D341Med (cell line): ENCODE results near the gene TSC1.
"Not testable (repeated sequence)": the region's sequence is repeated elsewhere in the genome, so short reads cannot be mapped to it uniquely, and the experiment has no call there.

ENCODE experiments used
- DNase-seq: peaks from one replicate; pipeline ENCODE4 v3.0.0; 2012; ENCODE audit warnings: low spot score

Gene TSC1

GRCh38 chr9:132976571-132976970 is 32.2 kb upstream of the TSC1 start:
- no peak for DNase-seq

- no peak for DNase-seq
Observed at GRCh38 chr9:132975961-132976360, 31.5 kb upstream of the TSC1 start.

DNA sequence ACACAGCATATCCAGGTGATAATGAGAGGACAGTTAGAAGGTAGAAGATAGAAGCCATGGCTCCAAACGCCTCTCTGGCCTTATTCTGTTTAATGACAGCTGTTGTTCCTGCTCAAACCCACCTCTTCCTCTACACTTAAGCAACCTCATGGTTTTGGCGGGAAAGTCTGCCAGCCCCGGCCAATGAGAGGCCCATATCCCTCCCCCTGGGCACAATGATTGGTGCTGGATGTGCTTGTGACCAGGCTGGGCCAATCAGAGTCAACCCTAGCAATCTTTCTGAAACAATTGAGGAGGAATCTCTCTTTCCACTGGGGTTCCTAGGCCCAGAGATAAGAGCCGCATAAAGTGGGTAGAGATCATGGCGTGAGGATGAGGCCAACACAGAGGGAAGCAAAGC is 29.3 kb upstream of the TSC1 start:
- no peak for DNase-seq

- DNase-seq, result no peak
Observed at GRCh38 chr9:132973166-132973565, 28.8 kb upstream of the TSC1 start.

- DNase-seq, result no peak
Observed at GRCh38 chr9:132970324-132971062, 26.1 kb upstream of the TSC1 start.

- DNase-seq, result no peak
Observed at GRCh38 chr9:132969783-132970182, 25.4 kb upstream of the TSC1 start.

DNA sequence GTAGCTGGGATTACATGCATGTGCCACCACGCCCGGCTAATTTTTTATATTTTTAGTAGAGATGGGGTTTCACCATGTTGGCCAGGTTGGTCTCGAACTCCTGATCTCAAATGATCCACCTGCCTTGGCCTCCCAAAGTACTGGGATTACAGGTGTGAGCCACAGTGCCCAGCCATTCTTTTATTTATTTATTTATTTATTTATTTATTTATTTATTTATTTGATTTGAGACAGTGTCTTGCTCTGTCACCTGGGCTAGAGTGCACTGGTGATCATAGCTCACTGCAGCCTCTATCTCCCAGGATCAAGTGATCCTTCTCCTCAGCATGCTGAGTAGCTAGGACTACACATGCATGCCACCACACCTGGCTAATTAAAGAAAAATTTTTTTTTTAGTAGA is 23.5 kb upstream of the TSC1 start:
- DNase-seq, result not testable (repeated sequence)

- DNase-seq, result no peak
Observed at GRCh38 chr9:132965478-132965877, 21.1 kb upstream of the TSC1 start.

- DNase-seq, result no peak
Observed at GRCh38 chr9:132961002-132961401, 16.6 kb upstream of the TSC1 start.

GRCh38 chr9:132957805-132958204 is 13.4 kb upstream of the TSC1 start:
- DNase-seq, result no peak

DNA sequence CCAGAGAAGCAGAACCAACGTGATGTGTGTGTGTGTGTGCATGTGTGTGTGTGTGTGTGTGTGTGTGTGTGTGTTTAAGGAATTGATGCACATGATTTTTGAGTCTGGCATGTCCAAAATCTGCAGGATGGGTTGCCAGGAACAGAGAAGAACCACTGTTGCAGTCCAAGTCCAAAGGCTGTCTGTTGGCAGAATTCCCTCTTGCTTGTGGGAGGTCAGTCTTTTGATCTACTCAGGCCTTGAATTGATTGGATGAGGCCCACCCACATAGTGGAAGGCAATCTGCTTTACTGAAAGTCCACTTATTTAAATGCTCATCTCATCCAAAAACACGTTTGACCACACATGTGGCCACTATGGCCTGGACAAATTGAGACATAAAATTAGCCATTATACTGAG is 11.4 kb upstream of the TSC1 start:
- no peak for DNase-seq

DNA sequence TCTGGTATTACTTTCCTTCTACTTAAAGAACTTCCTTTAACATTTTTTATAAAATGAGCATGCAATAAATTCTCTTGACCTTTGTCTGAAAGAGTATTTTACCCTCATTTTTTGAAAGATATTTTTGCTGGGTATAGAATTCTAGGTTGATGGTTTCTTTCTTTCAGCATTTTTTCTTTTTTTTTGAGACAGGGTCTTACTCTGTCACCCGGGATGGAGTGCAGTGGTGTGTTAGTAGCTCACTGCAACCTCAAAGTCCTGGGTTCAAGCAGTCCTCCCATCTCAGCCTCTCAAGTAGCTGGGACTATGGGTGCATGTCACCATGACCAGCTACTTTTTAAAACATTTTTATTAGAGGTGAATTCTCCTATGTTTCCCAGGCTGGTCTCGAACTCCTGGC is 10.7 kb upstream of the TSC1 start:
- DNase-seq, result no peak

DNA sequence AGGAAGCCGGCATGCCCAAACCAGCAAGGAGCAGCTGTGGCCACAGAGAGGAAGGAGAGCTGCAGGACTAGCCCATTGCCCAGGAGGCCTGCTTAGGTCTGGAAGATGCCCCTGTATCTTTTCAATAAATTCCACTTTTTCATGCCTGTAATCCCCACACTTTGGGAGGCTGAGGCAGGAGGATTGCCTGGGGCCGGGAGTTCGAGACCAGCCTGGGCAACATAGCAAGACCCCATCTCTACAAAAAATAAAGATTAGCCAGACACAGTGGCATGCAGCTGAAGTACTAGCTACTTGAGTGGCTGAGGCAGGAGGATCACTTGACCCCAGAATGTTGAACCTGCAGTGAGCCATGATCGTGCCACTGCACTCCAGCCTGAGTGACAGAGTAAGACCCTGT is 5.3 kb upstream of the TSC1 start:
- DNase-seq, result no peak

DNA sequence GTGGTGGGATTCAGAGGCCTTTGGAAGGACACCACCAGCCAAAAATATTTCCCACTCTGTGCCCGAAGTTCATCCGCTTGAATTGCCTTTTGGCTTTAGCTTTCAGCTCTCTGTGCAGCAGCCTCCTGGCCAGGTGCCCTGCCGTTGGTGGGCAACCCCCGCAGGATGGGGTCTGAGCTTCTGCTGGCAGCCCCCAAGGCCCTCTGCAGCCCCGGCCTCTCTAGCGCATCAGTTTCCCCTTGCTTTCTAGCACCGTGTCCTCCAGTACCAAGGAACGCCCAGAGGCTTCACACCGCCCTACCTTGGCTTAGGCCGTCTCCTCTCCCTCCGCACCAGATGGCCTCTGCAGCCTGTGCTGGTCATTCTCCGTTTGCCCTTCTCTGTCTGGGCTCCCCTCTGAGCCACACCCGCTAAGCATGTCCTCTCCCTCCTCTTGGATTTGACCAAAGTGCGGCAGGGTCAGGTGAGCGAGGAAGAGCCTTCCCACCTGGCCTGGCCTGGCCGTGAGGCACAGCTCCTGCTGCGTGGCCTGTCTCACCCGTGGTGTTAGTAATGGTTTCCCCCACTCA is 4.2 kb upstream of the TSC1 start:
- no peak for DNase-seq

DNA sequence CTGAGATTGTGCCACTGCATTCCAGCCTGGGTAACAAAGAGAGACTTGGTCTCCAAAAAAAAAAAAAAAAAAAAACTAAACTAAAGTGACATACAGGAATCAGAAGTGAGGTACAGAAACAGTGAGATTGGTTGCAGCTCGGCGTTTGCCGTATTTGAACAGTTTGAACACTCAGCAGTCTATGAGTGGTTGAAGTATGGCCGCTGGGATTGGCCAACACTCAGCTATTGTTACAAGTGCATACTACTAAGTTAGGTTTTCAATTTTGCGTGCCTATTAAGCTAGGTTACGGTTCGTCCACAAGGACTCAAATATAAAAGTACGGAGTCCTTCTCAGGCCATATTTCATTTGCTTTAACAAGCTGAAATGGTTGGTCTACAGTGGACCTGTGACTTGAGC is 3.3 kb upstream of the TSC1 start:
- DNase-seq, result no peak

GRCh38 chr9:132946631-132947295 is 2.3 kb upstream of the TSC1 start:
- DNase-seq, result no peak

- no peak for DNase-seq
Observed at GRCh38 chr9:132946211-132946610, 1.8 kb upstream of the TSC1 start.

GRCh38 chr9:132945186-132946130 is 1.0 kb upstream of the TSC1 start:
- DNase-seq, result no peak

DNA sequence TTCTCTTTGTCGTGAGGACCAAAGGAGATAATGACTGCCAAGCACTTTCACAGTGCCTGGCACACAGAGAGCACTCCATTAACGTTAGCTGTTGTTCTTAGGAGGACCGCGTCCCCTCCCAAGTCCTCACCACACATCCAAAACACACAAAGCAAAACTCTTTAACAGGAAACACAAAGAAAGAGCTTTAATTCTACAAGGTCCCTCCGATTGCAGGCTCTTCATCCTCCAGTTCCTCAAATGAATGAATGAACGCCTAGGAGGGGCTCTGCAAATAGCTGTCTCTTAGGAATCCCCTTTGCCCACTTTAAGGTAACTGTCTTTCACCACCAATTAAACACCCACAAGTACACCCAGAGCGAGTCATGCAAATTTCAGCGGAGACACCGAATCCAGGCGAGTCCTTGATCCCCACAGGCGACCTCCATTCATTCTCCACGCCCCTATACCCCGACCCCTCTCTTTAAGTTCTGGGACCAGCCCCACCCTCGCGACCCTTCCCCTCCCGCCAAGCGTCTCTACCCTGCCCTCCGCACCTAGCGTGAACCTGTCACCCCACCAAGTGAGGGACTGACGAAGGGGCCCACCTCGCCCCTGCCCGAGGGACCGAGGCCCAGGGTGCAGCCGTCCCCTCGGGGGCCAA is 644 bp downstream of the TSC1 start:
- no peak for DNase-seq

DNA sequence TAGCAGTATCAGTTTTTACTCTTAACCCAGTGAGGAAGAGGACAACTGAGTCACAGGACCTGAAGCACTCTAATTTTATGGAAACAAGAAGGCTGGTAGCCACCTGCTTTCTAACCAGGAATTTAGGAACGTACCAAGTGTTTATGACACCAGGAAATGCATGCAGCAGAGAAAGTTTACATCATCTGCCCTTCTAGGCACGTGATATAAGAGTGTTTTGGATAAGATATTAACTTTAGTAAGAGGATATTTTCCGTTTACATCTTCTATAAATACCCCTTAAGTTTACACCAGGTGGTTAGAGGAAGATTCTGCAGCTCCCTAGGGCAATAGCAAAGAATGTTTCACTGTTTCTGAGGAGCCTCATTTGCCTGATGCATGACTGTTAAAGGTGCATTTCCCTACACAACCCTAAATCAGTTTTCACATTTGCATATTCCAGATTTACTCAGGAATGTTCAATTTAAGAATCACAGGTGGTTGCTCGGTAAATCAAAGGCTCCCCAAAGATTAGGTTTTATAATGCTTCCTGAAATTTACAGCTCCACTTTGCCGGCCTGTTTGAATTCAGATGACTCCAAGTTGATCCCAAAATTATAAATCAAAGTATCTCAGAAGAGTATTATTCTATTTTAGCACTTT is 1.8 kb downstream of the TSC1 start:
- DNase-seq, result no peak

DNA sequence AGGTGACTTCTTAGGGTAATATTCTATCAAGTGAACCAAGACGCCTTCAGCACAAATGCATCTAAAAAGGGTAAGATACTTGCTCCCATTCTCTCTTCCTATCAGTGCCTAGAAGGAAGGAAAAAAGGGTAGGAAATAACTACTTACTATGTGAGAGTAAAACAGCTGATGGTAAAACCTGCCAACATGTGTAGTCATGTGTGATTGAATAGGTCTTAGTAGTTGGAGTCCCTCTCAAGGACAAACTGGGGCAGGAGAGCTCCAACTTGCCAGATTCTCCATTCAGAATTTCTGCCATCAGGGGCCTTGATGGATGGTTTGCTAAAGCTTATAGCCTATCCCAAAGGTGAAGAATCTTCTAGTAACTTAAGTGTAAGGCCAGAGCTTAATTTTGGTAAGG is 5.2 kb downstream of the TSC1 start:
- no peak for DNase-seq
